Fibroblast of lung (primary cell): ENCODE results near the gene C1orf232. TPM values are rescaled to one million over a fixed set of nuclear protein-coding genes. Genes with fewer than 3 reads are reported as not detected.

Source experiments
- DNase-seq, 2 donors: peaks; one replicate each; pipeline versions ENCODE4 v3.0.0 to v3.0.0-alpha.2; 2010; ENCODE audit warnings: low read depth in 2 of 2
- H2AFZ ChIP-seq: 2 replicates; pipeline ENCODE4 v1.5.1; 2012; ENCODE audit warnings: low read length, control low read depth, inconsistent platforms
- H3K27ac ChIP-seq: 2 replicates; pipeline ENCODE4 v1.5.1; 2011; ENCODE audit warnings: low read length, control low read depth; ENCODE audit not compliant: insufficient read depth
- H3K27me3 ChIP-seq: 2 replicates; pipeline ENCODE4 v1.5.1; 2011; ENCODE audit warnings: mild to moderate bottlenecking, low read length; ENCODE audit not compliant: control insufficient read depth, insufficient read depth
- H3K36me3 ChIP-seq: 2 replicates; pipeline ENCODE4 v1.5.1; 2011; ENCODE audit warnings: low read length; ENCODE audit not compliant: control insufficient read depth, insufficient read depth
- H3K4me1 ChIP-seq: 2 replicates; pipeline ENCODE4 v1.5.1; 2011; ENCODE audit warnings: low read length; ENCODE audit not compliant: control insufficient read depth, insufficient read depth; ENCODE audit errors: extremely low read depth
- H3K4me2 ChIP-seq: 2 replicates; pipeline ENCODE4 v1.5.1; 2011; ENCODE audit warnings: low read length, control low read depth; ENCODE audit not compliant: insufficient read depth; ENCODE audit errors: extremely low read depth
- H3K4me3 ChIP-seq, 4 experiments: fragments of 200-600 bp in 1 of 4; sonication (generic) in 1 of 4; replicated peaks in 1 of 4; 2 replicates each; pipeline ENCODE4 v1.5.1; 2011 to 2016; ENCODE audit warnings: low read length in 4 of 4, low read depth in 3 of 4, mild to moderate bottlenecking in 3 of 4, control low read depth in 2 of 4, inconsistent platforms in 1 of 4, mixed read lengths in 1 of 4; ENCODE audit not compliant: insufficient read depth in 1 of 4; ENCODE audit errors: control extremely low read depth in 1 of 4
- H3K79me2 ChIP-seq: 2 replicates; pipeline ENCODE4 v1.5.1; 2012; ENCODE audit warnings: mild to moderate bottlenecking, low read length, inconsistent platforms; ENCODE audit not compliant: control insufficient read depth, insufficient read depth
- H3K9ac ChIP-seq: 2 replicates; pipeline ENCODE4 v1.5.1; 2011; ENCODE audit warnings: mild to moderate bottlenecking, low read length, control low read depth; ENCODE audit not compliant: insufficient read depth
- H3K9me3 ChIP-seq: 2 replicates; pipeline ENCODE4 v1.5.1; 2012; ENCODE audit warnings: low read depth, low read length; ENCODE audit not compliant: control insufficient read depth, insufficient read depth
- H4K20me1 ChIP-seq: 2 replicates; pipeline ENCODE4 v1.5.1; 2011; ENCODE audit warnings: low read length; ENCODE audit not compliant: control insufficient read depth, insufficient read depth; ENCODE audit errors: extremely low read depth
- CTCF ChIP-seq, 2 donors: IDR thresholded peaks in 1 of 2; conservative IDR thresholded peaks in 1 of 2; 1 replicate in 1 of 2; 2 replicates in 1 of 2; pipeline ENCODE4 v1.5.1; 2011 to 2012; ENCODE audit warnings: low read length in 2 of 2, control low read depth in 1 of 2, inconsistent platforms in 1 of 2, low read depth in 1 of 2, mild to moderate bottlenecking in 1 of 2
- EZH2 ChIP-seq: IDR thresholded peaks from 2 replicates; pipeline ENCODE4 v1.5.1; 2012; ENCODE audit warnings: low read length, control low read depth, mild to moderate bottlenecking; ENCODE audit errors: missing control alignments
- polyA plus RNA-seq, 2 donors: library from polyadenylated mRNA; depleted of rRNA in 1 of 2; stranded (reverse) in 1 of 2; unstranded in 1 of 2; fragments of >200 nt; gene quantifications; 2 replicates each; pipeline ENCODE4 v1.2.1, GENCODE V29; 2011 to 2012; ENCODE audit warnings: missing spikeins in 1 of 2
- total RNA-seq: library from RNA; depleted of rRNA; stranded (reverse); fragments of >200 nt; gene quantifications from 2 replicates; pipeline ENCODE4 v1.2.1, GENCODE V29; 2014

Gene C1orf232
- total and polyA plus RNA-seq, 2 donors (not counting 1 experiment from before 2014, with no cell fraction given): not detected

GRCh38 chr1:26142159-26142558 lies 26.6 kb downstream of the C1orf232 start:
- Histone ChIP-seq H3K36me3 (no peaks in the 10 kb centered on the region), H3K27me3 (no peaks in the 10 kb centered on the region), H3K79me2 (no peaks in the 10 kb centered on the region), H3K9me3 (no peaks in the 10 kb centered on the region), H3K27ac (no peak overlapping the region), H2AFZ (no peak overlapping the region), H3K4me2 (no peak overlapping the region), H3K4me3 (no peak overlapping the region), H3K9ac (no peak overlapping the region), H4K20me1 (no peaks in the 10 kb centered on the region), H3K4me1 (no peaks in the 10 kb centered on the region)
- DNase-seq: no peak
- TF ChIP-seq EZH2: no peak
- no peak for TF ChIP-seq CTCF (conservative IDR thresholded peaks at IDR 0.05 in 1 of 2, IDR thresholded peaks at IDR 0.05 in 1 of 2; ENCODE audit: low read depth in 1 of 2, low read length in 2 of 2)

GRCh38 chr1:26138974-26139558 lies 29.7 kb downstream of the C1orf232 start:
- DNase-seq: no peak
- TF ChIP-seq CTCF (conservative IDR thresholded peaks at IDR 0.05 in 1 of 2, IDR thresholded peaks at IDR 0.05 in 1 of 2; ENCODE audit: low read depth in 1 of 2, low read length in 2 of 2): no peak
- no peak for TF ChIP-seq EZH2

GRCh38 chr1:26134466-26134865 lies 34.3 kb downstream of the C1orf232 start:
- H4K20me1 ChIP-seq: no peaks in the 10 kb centered on the region
- H2AFZ ChIP-seq: no peak overlapping the region
- TF ChIP-seq EZH2: no peak
- no peak for TF ChIP-seq CTCF (conservative IDR thresholded peaks at IDR 0.05 in 1 of 2, IDR thresholded peaks at IDR 0.05 in 1 of 2; ENCODE audit: low read depth in 1 of 2, low read length in 2 of 2)
- no peak overlapping the region for H3K9ac ChIP-seq
- no peak overlapping the region for H3K4me3 ChIP-seq
- no peaks in the 10 kb centered on the region for H3K79me2 ChIP-seq
- H3K36me3 ChIP-seq: no peaks in the 10 kb centered on the region
- no peak overlapping the region for H3K4me2 ChIP-seq
- no peak for DNase-seq
- H3K27me3 ChIP-seq: no peaks in the 10 kb centered on the region
- no peak overlapping the region for H3K27ac ChIP-seq
- H3K4me1 ChIP-seq: no peaks in the 10 kb centered on the region
- H3K9me3 ChIP-seq: no peaks in the 10 kb centered on the region

More at GRCh38 chr1:26138974-26139558, 29.7 kb downstream of the C1orf232 start:
- Histone ChIP-seq H4K20me1 (no peaks in the 10 kb centered on the region), H3K9ac (no peak overlapping the region), H3K4me1 (no peaks in the 10 kb centered on the region), H3K27ac (no peak overlapping the region), H3K36me3 (no peaks in the 10 kb centered on the region), H3K4me3 (no peak overlapping the region), H3K79me2 (no peaks in the 10 kb centered on the region), H3K4me2 (no peak overlapping the region), H3K27me3 (no peaks in the 10 kb centered on the region), H2AFZ (no peak overlapping the region), H3K9me3 (no peaks in the 10 kb centered on the region)
